Right lobe of liver (tissue), 6 donors: ENCODE data around the gene KCNN2. TPM values are rescaled to one million over a fixed set of nuclear protein-coding genes. Genes with fewer than 3 reads are reported as not detected.
A peak's percentile ranks its signal among the peaks of the same experiment; 100 is the strongest.

Source experiments
- ATAC-seq, 4 donors: fragments of 200-7000 bp; cut with Tn5 transposase; one replicate each; pipeline ENCODE4 v1.9.1; 2020; ENCODE audit warnings: mild to moderate bottlenecking in 4 of 4, moderate library complexity in 4 of 4
- DNase-seq, 3 donors: peaks; one replicate each; pipeline ENCODE4 v3.0.0-alpha.2; 2020
- H3K27ac ChIP-seq, 3 donors: fragments of 200-600 bp; one replicate each; pipeline ENCODE4 v1.8.0; 2022
- H3K27me3 ChIP-seq, 2 donors: fragments of 200-600 bp; one replicate each; pipeline ENCODE4 v1.8.0; 2022
- H3K36me3 ChIP-seq, 4 donors: fragments of 200-600 bp; sonication (generic) in 1 of 4; one replicate each; pipeline versions ENCODE4 v1.5.1 to v1.8.0; 2017 to 2022; ENCODE audit warnings: control low read depth in 1 of 4
- H3K4me1 ChIP-seq, 4 donors: fragments of 200-600 bp; sonication (generic) in 1 of 4; one replicate each; pipeline versions ENCODE4 v1.5.1 to v1.8.0; 2017 to 2022; ENCODE audit warnings: control low read depth in 1 of 4
- H3K4me3 ChIP-seq, 3 donors: fragments of 200-600 bp; one replicate each; pipeline ENCODE4 v1.8.0; 2022
- H3K9me3 ChIP-seq, 4 donors: fragments of 200-600 bp; sonication (generic) in 1 of 4; one replicate each; pipeline versions ENCODE4 v1.5.1 to v1.8.0; 2017 to 2022; ENCODE audit warnings: control low read depth in 1 of 4
- POLR2A ChIP-seq: fragments of 450-650 bp; IDR thresholded peaks from one replicate; pipeline ENCODE4 v1.6.1; 2017; ENCODE audit warnings: antibody characterized with exemption, mild to moderate bottlenecking
- WGBS: methylation state at CpG from one replicate; pipeline ENCODE4 v1.1.6; 2018; ENCODE audit warnings: low coverage, low lambda C conversion rate; ENCODE audit not compliant: insufficient coverage; ENCODE audit errors: missing lambda C conversion rate; 5-methylcytosine and 5-hydroxymethylcytosine counted together
- intact Hi-C, 2 donors: fragments of 100-400 bp; cut with DNase I; formaldehyde crosslinking; loops; one replicate each; pipeline versions ENCODE4 v1.11.2 to v1.14.1; 2022
- total RNA-seq, 6 experiments: library from RNA; depleted of rRNA in 2 of 6; stranded (reverse); fragments of >200 nt in 2 of 6; fragmentation: NEBNext Ultra II Directional in 3 of 6; extraction: Animal tissue kit (Norgen Biotek cat#: 25700) in 3 of 6; gene quantifications; one replicate each; pipeline versions ENCODE4 v1.1.0 to v1.2.4, GENCODE V29; 2016 to 2023
- TF ChIP-seq, protein P1 (sequence below), 4 donors: fragments of 200-600 bp in 3 of 4; fragments of 450-650 bp in 1 of 4; IDR thresholded peaks; one replicate each; pipeline versions ENCODE4 v1.5.1 to v1.8.0; 2016 to 2022; ENCODE audit warnings: antibody characterized with exemption in 4 of 4, mild to moderate bottlenecking in 2 of 4
- donor health status: DM: no; HTN: yes; CAD: no.
- donor health status: DM: no; HTN: no; CAD: no.
- donor health status: DM: no; HTN: no; CAD: no.
- donor health status: DM: no; HTN: yes; CAD: no.
- donor health status: DM: no; HTN: yes; CAD: no.

The KCNN2 gene
- total RNA-seq, 6 experiments from 2014 or later: 0.60 to 17.4 (median 6.5) TPM

DNA sequence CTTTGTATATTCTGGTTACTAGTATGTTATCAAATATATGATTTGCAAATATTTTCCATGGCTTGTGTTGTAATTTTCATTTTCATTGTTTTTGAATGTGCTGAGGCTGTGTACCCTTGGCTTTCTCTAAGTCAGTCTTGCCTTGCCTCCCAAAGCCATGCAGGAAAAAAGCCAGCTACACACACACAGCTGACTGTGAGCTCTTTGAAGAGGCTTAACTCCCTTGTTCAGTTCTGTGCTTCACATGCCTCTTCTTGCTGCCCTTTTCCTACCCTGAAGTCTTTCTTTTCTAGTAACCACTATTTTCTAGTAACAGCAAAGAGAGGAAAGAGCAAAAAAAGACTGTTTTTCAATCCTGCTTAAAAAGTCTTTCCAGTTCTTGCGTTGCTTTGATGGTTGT lies 53.9 kb downstream of the KCNN2 start:
- Histone ChIP-seq H3K4me1 (peaks cover 0 to 43% (median under 1%) of the 10 kb centered on the region in 4 donors), H3K27me3 (no peaks in the 10 kb centered on the region), H3K27ac (peak overlapping the region in 2 of 3 donors; percentile 13 to 24), H3K9me3 (no peaks in the 10 kb centered on the region), H3K36me3 (no peaks in the 10 kb centered on the region), H3K4me3 (no peak overlapping the region)
- 54% methylated on average over 1 of the region's 1 CpG for WGBS
- no peak for DNase-seq
- ATAC-seq: peak in 1 of 4 donors; percentile 20
- intact Hi-C loops: no loop called here
- TF ChIP-seq, protein P1, sequence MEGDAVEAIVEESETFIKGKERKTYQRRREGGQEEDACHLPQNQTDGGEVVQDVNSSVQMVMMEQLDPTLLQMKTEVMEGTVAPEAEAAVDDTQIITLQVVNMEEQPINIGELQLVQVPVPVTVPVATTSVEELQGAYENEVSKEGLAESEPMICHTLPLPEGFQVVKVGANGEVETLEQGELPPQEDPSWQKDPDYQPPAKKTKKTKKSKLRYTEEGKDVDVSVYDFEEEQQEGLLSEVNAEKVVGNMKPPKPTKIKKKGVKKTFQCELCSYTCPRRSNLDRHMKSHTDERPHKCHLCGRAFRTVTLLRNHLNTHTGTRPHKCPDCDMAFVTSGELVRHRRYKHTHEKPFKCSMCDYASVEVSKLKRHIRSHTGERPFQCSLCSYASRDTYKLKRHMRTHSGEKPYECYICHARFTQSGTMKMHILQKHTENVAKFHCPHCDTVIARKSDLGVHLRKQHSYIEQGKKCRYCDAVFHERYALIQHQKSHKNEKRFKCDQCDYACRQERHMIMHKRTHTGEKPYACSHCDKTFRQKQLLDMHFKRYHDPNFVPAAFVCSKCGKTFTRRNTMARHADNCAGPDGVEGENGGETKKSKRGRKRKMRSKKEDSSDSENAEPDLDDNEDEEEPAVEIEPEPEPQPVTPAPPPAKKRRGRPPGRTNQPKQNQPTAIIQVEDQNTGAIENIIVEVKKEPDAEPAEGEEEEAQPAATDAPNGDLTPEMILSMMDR (IDR thresholded peaks at IDR 0.05): no peak
- no peak for TF ChIP-seq POLR2A

DNA sequence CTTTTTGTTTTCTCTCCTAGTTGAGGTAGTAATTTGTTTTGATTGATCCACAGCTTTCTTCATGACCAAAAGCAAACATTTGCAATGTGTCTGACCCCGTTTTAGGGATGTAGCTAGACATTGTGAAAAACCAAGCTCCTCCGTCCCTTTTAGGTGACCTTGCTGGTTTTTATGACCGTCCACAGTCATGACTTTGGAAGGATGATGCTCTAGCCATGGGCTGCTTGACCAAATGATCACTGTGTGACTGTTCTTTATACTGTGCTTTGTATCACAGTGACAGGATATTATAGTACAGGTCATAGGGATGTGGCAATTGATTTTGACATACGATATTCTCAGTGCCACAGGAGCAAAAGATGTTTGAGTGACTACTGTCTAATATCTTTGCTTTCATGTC lies 54.4 kb downstream of the KCNN2 start:
- peak; percentile 68 to 79 (median 78) for ATAC-seq
- H3K36me3 ChIP-seq: no peaks in the 10 kb centered on the region

DNA sequence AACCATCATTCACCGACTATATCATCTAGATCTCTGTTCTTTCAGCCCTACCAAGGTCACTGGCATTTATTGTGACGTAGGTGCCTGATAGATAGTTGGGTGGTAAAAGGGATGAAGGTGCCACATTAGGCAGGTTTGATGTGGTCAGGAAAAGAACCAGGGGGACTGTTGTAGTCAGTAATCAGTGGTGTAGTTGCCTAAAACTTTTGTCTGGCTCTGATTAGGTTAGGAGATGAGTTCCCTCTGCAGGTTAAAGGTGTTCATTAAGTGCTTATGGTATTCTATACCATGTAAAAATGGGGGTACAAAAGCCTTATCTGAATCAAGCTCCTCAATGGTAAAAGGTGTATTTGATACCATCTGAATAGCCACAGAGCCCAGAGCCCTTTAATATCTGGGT lies 55.6 kb downstream of the KCNN2 start:
- peak; percentile 22 to 54 (median 34) for ATAC-seq
- TF ChIP-seq, protein P1 (IDR thresholded peaks at IDR 0.05): no peak
- TF ChIP-seq POLR2A: no peak
- no peak for DNase-seq
- Histone ChIP-seq H3K4me3 (no peak overlapping the region), H3K36me3 (no peaks in the 10 kb centered on the region), H3K4me1 (peaks cover 0 to 36% (median 0%) of the 10 kb centered on the region in 4 donors), H3K27me3 (no peaks in the 10 kb centered on the region), H3K9me3 (no peaks in the 10 kb centered on the region), H3K27ac (no peak overlapping the region)
- intact Hi-C loops: no loop called here
- 27% methylated on average over 2 of the region's 2 CpGs for WGBS

More for the DNA sequence above, 54.4 kb downstream of the KCNN2 start:
- Histone ChIP-seq H3K4me1 (peaks cover 0 to 38% (median 0%) of the 10 kb centered on the region in 4 donors), H3K27ac (peak overlapping the region in 2 of 3 donors; percentile 13 to 24), H3K4me3 (no peak overlapping the region), H3K27me3 (no peaks in the 10 kb centered on the region), H3K9me3 (no peaks in the 10 kb centered on the region)
- DNase-seq: peak in 1 of 3 donors; percentile 51
- TF ChIP-seq, protein P1 (IDR thresholded peaks at IDR 0.05): no peak
- no peak for TF ChIP-seq POLR2A
- intact Hi-C loops: no loop called here
- 36% methylated on average over 4 of the region's 4 CpGs for WGBS

DNA sequence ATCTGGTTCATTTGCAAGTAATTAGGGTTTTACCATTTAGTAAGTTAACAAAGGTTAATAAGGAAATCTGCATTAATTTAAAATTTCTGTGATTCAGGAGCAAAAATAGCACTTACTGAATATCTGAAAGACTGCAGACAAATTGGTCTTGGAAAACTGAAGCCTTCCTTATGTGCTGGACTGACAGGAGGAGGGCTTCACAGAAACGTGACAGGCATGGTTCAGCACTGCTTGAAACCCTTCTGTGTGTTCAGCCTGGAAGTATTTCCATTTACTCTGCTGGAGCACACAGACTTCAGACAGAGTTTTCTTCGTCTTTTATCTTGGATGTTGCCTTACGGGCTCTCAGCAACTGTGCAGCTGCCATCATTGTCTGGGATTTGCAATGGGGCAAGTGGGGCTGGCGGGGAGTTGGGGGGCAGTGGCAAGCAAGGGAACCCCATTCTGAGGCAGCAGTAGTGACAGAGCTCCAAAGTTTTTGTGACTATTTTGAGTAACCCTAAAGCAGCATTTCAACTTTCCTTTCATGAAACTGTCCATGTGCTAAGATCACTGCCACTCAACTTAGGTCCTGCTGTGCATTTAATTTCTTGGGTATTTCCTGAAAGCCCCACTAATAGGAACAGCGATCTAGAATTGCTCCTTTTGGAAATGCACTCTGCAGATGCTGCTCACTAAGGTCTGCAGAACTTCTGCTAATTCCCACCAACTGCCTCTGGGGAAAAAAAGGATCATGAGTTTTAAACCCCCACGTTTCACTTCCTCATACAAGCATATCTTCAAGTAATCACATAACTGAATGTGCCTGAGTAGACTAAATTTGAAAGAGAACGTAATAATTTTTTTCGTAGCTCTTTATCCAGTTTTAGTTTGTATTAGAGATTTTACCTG lies 56.6 kb downstream of the KCNN2 start:
- ATAC-seq: peak in 1 of 4 donors; percentile 17

DNA sequence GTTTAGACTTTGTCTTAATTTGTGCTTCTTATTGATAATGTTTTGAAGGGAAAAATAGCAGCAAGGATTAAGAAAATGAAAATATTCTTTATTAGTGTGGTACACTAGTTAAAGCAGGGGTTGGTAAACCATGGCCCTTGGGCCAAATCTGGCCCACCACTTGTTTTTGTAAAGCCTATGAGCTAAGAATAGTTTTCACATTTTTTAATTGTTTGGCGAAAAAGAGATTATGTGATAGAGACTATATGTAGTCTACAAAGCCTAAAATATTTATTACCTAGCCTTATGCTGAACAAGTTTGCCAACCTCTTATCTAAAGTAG lies 57.2 kb downstream of the KCNN2 start:
- Histone ChIP-seq H3K27ac (no peak overlapping the region), H3K4me1 (peaks cover 0 to 36% (median 0%) of the 10 kb centered on the region in 4 donors), H3K27me3 (no peaks in the 10 kb centered on the region), H3K9me3 (no peaks in the 10 kb centered on the region), H3K36me3 (no peaks in the 10 kb centered on the region), H3K4me3 (no peak overlapping the region)
- 92% methylated on average over 1 of the region's 1 CpG for WGBS
- intact Hi-C loops: no loop called here
- ATAC-seq (no peak), DNase-seq (no peak)
- no peak for TF ChIP-seq POLR2A
- TF ChIP-seq, protein P1 (IDR thresholded peaks at IDR 0.05): no peak

More for the DNA sequence above, 56.6 kb downstream of the KCNN2 start:
- peaks cover 0 to 36% (median 0%) of the 10 kb centered on the region in 4 donors for H3K4me1 ChIP-seq
- 47% methylated on average over 7 of the region's 8 CpGs for WGBS
- no peaks in the 10 kb centered on the region for H3K9me3 ChIP-seq
- TF ChIP-seq POLR2A: no peak
- no peak overlapping the region for H3K4me3 ChIP-seq
- no peaks in the 10 kb centered on the region for H3K36me3 ChIP-seq
- DNase-seq: no peak
- H3K27me3 ChIP-seq: no peaks in the 10 kb centered on the region
- H3K27ac ChIP-seq: no peak overlapping the region
- intact Hi-C loops: no loop called here
